ENCODE results near the gene MUC2.

- no peak for TF ChIP-seq POLR2A (IDR thresholded peaks at IDR 0.05)
- TF ChIP-seq, protein P1, sequence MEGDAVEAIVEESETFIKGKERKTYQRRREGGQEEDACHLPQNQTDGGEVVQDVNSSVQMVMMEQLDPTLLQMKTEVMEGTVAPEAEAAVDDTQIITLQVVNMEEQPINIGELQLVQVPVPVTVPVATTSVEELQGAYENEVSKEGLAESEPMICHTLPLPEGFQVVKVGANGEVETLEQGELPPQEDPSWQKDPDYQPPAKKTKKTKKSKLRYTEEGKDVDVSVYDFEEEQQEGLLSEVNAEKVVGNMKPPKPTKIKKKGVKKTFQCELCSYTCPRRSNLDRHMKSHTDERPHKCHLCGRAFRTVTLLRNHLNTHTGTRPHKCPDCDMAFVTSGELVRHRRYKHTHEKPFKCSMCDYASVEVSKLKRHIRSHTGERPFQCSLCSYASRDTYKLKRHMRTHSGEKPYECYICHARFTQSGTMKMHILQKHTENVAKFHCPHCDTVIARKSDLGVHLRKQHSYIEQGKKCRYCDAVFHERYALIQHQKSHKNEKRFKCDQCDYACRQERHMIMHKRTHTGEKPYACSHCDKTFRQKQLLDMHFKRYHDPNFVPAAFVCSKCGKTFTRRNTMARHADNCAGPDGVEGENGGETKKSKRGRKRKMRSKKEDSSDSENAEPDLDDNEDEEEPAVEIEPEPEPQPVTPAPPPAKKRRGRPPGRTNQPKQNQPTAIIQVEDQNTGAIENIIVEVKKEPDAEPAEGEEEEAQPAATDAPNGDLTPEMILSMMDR (IDR thresholded peaks at IDR 0.05), result no peak
Observed at GRCh38 chr11:1038921-1039320, 35.8 kb upstream of the MUC2 start.
